ENCODE results near the gene DOCK6.

Gene DOCK6

DNA sequence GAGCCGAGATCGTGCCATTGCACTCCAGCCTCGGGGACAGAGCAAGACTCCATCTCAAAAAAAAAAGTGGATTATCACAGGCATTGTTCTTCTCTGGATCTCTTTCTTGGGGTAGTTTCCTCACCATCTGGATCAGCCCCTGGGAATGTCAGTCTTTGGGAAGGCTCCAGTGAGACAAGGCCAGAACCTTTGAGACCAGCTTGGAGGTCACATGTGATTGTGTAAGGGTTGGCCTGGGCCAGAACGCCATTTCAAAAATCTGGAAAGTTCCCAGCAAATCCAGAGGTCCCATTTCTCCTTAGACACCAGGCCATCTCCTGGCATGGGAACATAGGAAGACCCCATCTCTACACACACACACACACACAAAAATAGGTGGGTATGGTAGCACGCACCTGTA is 37.2 kb downstream of the DOCK6 start:
- TF ChIP-seq ZSCAN5A (tag by site-specific recombination; IDR thresholded peaks at IDR 0.05) (no peak), ZNF394 (tag by site-specific recombination; IDR thresholded peaks at IDR 0.05; ENCODE audit: borderline replicate concordance) (no peak), ZNF24 (tag by site-specific recombination; IDR thresholded peaks at IDR 0.05) (no peak), BCL11B (tag by site-specific recombination; IDR thresholded peaks at IDR 0.05; ENCODE audit: low read depth) (no peak), OSR2 (tag by site-specific recombination; IDR thresholded peaks at IDR 0.05) (no peak), PRDM10 (tag by site-specific recombination; IDR thresholded peaks at IDR 0.05) (no peak), ZNF391 (tag by site-specific recombination; IDR thresholded peaks at IDR 0.05; ENCODE audit: borderline replicate concordance, low read depth) (no peak)
- TF ChIP-seq, protein P1, sequence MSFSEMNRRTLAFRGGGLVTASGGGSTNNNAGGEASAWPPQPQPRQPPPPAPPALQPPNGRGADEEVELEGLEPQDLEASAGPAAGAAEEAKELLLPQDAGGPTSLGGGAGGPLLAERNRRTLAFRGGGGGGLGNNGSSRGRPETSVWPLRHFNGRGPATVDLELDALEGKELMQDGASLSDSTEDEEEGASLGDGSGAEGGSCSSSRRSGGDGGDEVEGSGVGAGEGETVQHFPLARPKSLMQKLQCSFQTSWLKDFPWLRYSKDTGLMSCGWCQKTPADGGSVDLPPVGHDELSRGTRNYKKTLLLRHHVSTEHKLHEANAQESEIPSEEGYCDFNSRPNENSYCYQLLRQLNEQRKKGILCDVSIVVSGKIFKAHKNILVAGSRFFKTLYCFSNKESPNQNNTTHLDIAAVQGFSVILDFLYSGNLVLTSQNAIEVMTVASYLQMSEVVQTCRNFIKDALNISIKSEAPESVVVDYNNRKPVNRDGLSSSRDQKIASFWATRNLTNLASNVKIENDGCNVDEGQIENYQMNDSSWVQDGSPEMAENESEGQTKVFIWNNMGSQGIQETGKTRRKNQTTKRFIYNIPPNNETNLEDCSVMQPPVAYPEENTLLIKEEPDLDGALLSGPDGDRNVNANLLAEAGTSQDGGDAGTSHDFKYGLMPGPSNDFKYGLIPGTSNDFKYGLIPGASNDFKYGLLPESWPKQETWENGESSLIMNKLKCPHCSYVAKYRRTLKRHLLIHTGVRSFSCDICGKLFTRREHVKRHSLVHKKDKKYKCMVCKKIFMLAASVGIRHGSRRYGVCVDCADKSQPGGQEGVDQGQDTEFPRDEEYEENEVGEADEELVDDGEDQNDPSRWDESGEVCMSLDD (tag by site-specific recombination; IDR thresholded peaks at IDR 0.05), result no peak
- TF ChIP-seq, protein P2, sequence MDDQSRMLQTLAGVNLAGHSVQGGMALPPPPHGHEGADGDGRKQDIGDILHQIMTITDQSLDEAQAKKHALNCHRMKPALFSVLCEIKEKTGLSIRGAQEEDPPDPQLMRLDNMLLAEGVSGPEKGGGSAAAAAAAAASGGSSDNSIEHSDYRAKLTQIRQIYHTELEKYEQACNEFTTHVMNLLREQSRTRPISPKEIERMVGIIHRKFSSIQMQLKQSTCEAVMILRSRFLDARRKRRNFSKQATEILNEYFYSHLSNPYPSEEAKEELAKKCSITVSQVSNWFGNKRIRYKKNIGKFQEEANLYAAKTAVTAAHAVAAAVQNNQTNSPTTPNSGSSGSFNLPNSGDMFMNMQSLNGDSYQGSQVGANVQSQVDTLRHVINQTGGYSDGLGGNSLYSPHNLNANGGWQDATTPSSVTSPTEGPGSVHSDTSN (CRISPR knock-in tag; IDR thresholded peaks at IDR 0.05), result no peak
- Histone ChIP-seq H3K27ac (ENCODE audit: extremely low read depth, low read depth, low read length) (no peak overlapping the region), H3K9me3 (ENCODE audit: control insufficient read depth, insufficient read depth, low read depth, low read length) (no peaks in the 10 kb centered on the region), H3K4me3 (ENCODE audit: low read depth, low read length) (no peak overlapping the region), H3K36me3 (ENCODE audit: control insufficient read depth in 2 of 2, insufficient read depth in 1 of 2, low read length in 2 of 2) (peaks cover 0 to 24% of the 10 kb centered on the region in 2 experiments; a peak in 1 of 3 replicates), H3K4me1 (ENCODE audit: control insufficient read depth, insufficient read depth, low read length) (no peaks in the 10 kb centered on the region)
- ChIA-PET CTCF (interaction anchor here (1.1 kb wide), 1 partner anchor 17 kb away, joined by 4 read pairs; no protein-coding TSS in a partner anchor), POLR2A (no interaction called here)

DNA sequence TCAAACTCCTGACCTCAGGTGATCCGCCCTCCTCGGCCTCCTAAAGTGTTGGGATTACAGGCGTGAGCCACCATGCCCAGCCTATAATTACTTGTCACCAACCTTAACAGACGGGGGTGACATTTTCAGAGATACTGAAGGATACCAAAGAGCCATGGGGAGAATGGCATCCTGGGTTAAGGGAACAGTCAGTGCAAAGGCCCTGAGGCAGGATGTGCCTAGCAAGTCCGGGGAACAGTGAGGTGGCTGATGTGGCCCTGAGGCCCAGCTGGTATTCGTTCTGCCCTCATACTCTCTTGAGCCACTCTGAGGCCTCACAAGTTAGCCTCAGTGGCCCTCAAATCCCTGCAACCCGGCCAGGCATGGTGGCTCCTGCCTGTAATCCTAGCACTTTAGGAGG is 37.9 kb downstream of the DOCK6 start:
- no peaks in the 10 kb centered on the region for H3K9me3 ChIP-seq (ENCODE audit: control insufficient read depth, insufficient read depth, low read depth, low read length)
- ChIA-PET POLR2A (no interaction called here), CTCF (no interaction called here)

More for the DNA sequence above, 37.9 kb downstream of the DOCK6 start:
- TF ChIP-seq, protein P3, sequence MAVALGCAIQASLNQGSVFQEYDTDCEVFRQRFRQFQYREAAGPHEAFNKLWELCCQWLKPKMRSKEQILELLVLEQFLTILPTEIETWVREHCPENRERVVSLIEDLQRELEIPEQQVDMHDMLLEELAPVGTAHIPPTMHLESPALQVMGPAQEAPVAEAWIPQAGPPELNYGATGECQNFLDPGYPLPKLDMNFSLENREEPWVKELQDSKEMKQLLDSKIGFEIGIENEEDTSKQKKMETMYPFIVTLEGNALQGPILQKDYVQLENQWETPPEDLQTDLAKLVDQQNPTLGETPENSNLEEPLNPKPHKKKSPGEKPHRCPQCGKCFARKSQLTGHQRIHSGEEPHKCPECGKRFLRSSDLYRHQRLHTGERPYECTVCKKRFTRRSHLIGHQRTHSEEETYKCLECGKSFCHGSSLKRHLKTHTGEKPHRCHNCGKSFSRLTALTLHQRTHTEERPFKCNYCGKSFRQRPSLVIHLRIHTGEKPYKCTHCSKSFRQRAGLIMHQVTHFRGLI (tag by site-specific recombination; IDR thresholded peaks at IDR 0.05), result no peak
- TF ChIP-seq ZNF623 (tag by site-specific recombination; IDR thresholded peaks at IDR 0.05), result peak; percentile 93
- no peak overlapping the region for H3K4me3 ChIP-seq (ENCODE audit: low read depth, low read length)
- H3K27ac ChIP-seq (ENCODE audit: extremely low read depth, low read depth, low read length), result no peak overlapping the region
- peaks cover 0 to 24% of the 10 kb centered on the region in 2 experiments; a peak in 1 of 3 replicates for H3K36me3 ChIP-seq (ENCODE audit: control insufficient read depth in 2 of 2, insufficient read depth in 1 of 2, low read length in 2 of 2)
- H3K4me1 ChIP-seq (ENCODE audit: control insufficient read depth, insufficient read depth, low read length), result no peaks in the 10 kb centered on the region
